HG03280 (cell line): ENCODE measurements around the gene IL1R1.

Experiments
- ATAC-seq: cut with Tn5 transposase; IDR thresholded peaks from one replicate; pipeline ENCODE4 v1.9.1; 2021; ENCODE audit warnings: mild to moderate bottlenecking, moderate library complexity; ENCODE audit not compliant: unreplicated experiment

IL1R1 gene

DNA sequence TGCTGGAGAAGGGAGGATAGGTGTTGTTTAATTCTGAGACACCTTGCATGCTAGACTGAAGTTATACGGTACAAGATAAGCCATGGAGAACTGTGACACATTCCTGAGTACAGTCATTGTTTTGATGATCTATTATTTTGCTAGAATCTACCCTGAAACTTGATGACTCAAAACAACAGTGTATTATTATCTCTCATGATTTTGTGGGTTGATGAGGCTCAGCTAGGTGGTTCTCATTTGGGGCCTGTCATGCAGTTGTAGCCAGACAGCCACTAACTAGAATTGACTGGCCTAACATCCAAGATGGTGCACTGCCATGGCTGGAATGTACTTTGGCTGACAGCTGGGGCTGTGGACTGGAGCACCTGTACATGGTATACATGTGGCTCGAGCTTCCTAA is 5.4 kb upstream of the IL1R1 start:
- no peak for ATAC-seq

DNA sequence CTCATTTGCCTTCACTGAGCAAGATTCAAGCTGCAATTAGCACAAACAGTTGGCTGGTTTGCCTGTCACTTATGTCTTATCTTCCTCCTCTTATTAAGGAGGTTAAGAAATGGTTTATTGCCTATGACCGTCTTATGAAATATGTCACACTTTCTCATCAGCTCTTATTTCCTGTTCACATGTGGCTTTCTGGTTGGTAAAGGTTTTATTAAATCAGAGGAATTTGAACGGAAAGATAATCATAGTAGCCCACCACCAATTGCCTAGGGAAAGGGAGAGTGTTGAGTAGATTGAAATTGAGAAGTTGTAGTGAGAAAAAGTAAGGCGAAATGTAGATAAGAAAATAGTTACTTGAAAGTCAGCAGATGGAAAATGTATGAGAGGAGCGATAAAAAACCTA is 4.2 kb upstream of the IL1R1 start:
- no peak for ATAC-seq

DNA sequence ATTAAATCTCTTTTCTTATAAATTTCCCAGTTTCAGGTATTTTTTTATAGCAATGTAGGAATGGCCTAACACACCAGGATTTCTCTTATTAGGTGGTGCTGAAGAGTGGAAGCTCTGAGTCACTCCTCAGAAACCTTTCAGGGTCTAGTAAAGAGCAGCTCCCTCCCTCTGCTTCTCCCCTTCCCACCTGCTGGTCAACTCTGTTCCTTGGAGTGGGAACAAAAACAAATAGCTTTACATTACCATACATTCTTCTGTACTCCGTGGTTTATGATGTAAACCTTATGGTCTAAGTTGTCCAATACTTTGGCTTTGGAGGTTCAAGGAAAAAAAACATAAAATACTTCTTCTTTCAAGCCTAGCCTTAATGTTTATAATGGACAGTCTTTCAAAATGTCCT is 2.7 kb upstream of the IL1R1 start:
- no peak for ATAC-seq

DNA sequence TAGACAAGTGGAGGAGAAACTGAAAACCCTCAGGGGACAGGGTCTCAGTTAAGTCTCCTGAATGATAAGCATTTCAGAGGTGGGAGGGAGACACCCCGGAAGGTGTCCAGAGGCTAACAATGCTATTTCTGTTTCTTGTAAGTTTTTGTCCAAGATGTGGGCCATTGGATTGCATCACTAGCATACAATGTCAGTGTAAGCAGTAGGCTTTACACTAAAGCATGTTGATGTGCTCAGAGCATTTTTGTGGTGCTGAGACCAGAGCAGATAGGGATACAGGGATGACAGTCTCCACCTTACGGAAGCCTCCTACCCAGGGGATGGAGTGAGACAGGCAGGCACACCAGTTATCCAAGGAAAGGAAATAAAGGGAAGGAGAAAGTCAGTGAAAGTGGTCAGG is 2.2 kb upstream of the IL1R1 start:
- no peak for ATAC-seq

DNA sequence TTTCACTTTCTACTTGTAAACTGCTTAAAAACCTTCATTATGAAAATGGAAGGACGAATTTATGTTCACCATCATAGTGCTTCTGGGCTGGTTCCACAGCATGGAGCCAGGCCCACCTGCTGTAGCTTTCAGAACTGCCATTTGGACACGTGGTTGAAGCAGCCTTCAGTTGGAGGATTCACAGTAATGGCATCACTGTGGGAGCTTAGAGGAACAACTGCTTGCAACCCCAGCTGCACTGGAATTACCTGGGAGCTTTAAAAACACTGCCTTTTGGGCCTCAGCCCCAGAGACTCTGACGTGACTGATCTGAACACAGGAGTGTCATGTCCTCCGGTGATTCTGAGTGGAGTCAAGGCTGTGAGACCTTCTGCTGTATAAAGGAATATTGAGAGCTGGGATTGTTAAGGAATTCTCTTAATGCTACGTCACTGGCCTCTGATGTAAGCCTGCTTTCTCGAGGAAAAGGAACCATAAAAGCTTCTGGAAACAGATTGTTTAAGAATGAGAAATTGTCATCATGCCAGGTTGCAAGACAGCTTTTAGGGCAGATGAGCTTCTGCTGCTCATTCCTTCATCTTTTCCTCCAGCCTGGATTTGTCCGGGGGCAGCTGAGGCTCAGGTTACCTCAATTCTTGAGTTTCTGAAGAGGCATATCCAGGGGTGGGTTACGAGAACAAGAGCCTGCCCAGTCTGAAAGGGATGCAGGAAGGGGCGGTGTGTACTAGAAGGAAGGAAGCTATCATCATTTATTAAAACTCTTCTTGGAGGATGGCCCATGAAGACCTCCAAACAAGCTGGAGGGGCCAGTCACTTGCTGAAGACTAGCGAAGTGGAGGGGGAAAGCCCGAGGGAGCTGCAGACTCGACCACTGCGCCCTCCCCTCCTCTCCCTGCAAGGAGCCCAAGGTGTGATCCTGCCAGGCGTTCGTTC is 1.3 kb upstream of the IL1R1 start:
- no peak for ATAC-seq

DNA sequence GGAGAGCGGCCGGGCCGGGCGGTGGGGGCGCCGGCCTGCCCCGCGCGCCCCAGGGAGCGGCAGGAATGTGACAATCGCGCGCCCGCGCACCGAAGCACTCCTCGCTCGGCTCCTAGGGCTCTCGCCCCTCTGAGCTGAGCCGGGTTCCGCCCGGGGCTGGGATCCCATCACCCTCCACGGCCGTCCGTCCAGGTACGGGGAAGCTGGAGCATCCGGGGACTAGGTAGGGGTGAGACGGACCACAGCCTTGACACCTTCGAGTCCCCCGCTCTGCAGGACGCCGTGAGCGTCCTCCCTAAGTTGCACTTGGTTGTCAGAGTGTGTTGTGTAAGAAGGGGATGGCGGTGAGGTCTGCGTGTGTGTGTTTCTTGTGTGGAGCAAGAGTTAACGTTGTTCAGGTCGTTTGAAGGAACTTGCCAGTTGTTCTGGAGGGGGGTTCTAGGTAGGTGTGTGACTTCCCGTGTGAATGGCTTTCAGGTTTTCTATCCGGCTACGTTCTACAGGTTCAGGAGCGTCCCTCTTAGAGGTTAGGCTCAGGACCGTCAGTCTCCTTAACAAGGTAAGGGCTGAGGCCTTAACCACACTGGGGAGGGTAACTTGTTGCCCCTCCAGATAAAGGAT is 393 bp downstream of the IL1R1 start:
- ATAC-seq = no peak

DNA sequence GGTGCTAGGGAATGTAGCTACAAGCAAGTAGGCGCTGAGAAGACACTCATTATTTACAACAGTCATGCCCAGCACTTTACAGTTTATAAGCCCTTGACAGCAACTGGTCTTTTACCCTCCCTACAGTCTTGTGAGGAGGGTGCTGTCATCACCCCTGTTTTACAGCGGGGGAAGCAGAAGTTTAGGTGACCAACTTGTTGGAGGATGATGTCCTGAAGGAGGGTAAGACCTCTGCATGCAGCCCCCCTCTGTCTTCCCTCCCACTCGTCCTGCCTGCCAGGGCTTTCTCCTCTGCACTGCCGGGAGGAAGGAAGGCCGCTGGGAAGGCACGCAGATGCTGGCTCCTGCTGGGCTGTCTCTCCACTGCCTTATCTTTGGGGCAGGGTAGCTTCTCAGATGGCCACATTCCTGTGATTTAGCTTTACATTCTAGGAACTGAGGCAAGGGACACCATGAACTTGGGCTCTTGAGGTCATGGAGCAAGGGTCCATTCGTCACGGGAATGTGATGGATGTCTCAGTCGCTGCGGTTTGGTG is 972 bp downstream of the IL1R1 start:
- no peak for ATAC-seq

DNA sequence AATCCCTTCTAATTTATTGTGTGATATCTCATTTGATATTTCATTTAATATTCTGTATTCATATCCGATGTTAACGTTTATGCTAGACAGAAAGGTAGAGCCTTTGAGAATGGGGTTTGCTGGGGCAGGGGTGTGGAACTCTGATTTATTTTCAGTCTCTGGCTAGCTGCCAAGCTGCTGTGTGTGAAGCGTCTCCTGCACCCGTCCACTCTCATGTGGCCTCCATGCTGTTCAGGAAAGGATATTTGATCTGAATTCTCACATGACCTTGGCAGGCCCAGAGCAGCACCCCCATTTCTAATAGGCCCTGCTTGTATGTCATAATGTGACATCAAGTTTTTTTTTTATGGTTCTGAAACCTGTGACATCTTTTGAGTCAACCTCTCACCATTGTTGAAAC is 1.6 kb downstream of the IL1R1 start:
- no peak for ATAC-seq

DNA sequence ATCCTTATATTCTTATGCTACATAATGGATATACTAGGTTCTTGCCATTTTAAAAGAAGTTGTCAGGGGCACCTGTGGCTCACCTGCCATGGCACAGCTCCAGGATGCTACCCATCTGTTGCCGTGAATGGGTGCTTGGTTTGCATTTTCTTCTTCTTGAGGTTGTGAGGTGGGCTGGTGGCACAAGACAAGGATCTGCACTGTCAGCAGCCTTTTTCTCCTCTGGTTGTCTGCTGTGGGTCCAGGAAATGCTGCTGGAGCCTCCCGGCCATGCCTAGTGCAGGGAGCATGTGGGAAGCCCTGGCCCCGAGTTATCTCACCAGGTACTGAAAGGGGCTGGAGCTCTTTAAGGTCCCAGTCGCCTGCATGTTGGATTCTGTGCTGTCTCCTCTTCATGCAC is 2.6 kb downstream of the IL1R1 start:
- no peak for ATAC-seq

DNA sequence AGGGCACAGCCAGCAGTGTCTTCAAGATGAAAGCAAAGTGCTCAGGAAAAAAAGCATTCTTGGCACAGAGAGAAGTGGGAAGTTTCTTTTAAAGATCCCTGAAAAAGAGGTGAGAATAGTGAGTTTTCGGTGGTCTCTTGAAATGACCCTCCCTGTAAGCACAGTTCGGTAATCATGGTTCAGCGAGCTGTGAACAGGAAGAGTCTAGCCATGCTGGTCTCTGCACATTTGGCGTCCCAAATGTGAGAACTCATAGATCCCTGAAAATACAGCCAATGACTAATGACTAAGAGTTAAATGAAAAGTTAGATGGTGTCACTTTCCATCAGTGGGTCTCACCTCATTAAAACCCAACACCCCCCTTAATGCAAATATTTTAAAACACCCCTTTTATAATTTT is 3.4 kb downstream of the IL1R1 start:
- ATAC-seq = no peak

DNA sequence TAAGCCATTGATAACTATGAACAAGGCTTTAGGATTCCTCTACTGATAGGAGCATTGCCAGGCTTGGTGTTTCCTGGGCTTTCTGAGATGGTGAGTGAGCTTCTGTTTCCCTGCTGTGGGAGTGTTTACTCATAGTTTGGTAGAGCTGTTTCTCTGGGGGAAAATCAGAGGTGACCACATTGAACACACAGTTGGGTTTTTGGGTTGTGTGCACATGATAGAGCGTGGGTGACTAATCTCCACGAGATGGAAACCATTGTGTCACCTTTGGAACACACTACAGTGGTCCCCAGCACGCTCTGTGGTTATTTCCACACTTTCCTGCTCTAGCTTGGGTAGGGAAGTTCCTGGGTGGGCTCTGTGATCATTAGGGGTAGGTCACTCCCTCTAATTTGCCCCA is 5.4 kb downstream of the IL1R1 start:
- no peak for ATAC-seq

DNA sequence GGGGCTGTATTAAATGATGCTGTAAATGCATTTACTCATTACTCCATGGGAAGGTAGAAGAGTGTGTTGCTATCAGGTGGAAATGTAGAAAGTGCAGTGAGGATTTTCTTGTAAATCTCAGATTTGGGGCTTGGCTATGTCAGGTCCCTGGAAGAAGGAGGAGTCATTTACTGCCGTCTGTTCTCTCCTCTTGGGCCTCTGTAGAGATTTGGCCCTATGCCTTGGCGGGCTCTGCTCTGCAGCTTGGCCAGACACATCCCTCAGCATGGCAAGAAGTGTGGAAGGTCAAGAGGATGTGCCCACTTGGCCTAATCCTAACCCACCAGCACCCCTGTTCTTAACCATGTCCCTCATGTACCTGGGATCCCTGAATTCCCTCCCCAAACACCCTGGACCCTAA is 6.7 kb downstream of the IL1R1 start:
- ATAC-seq = no peak

DNA sequence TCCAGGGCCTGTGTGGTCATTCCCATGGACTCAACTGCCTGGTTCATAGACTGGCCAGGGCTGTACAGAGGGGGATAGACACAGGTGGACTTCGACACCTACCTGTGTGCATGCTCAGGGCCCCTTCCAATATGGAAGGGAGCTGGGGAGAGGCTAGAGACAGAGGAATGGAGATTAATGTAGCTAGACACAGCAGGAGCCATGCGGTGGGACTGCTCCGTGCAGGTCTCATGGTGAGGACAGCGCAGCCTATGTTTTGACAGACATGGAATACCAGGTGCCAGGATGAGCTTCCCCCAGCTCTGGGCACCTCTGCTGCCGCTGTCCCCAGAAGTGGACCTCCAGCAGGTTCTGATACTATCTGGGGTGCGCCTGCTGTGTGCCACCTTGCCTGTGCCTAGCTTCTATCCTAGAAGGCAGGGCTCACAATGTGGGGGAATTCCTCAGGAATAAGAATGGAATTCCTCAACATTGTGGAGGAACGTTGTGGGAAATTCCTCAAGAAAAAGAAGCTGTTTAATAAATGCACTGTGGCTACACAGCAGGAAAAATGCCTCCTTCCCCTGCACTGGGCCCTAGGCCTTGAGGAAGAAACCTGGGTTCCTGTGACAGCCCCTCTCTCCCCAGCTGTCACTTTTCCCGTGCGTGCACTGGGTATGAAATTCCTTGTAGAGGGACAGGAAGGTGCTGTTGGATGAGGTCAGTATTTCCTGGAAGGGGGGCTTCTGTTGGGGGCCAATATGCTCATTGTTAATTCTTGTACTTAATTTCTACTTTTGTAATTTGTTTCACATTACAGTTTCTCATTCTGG is 7.3 kb downstream of the IL1R1 start:
- no peak for ATAC-seq

DNA sequence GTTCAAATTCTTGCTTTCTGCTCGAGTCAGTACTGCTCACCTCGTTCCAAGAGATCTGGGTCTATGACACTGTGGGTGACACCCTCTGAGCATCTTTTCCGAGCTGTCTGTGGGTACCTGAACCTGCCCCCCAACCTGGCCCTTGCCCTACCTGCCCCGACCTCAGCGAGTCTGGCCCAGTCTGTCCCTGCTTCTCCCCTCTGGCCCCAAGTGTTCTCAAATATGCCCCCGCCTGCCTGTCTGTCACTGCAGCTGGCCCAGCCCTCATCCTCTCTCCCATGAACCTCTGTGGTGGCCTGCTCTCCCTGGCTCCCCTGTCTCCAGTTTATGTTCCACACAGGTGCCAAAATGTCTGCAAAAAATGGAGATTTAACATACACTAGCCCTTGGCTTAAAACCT is 11.8 kb downstream of the IL1R1 start:
- no peak for ATAC-seq

DNA sequence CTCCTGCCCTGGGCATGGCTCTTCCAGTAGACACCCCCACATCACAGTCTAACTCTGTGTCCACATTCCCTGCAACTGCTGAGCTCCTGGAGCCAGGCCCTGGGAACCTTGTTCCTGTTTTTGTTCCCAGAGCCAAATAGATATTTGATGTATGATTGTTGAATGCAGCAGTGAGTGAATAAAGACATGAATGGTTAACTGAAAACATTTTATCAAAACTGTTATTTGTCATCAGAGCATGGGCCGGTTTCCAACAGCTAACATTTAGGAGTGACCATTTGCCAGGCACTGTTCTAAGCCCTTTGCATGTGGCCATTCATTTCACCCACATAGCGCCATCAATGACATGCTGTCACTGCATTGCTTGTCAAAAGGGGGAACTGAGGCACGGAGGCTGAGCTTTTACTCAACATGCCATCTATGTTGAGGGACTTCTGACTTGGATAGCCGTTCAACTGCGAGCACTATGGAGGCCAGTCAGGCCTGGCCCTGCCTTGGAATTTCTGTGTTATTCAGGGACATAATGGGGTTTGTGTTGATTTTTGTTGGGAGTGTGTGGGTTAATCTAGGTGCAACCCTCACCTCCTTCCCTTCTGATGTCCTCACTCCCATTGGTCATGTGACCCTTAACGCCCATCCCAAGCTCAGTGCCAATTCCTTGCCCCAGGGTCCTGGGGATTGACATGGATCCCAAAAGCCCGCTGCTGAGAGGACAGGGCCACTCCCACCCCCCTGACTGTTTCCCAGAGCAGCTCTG is 12.6 kb downstream of the IL1R1 start:
- no peak for ATAC-seq

DNA sequence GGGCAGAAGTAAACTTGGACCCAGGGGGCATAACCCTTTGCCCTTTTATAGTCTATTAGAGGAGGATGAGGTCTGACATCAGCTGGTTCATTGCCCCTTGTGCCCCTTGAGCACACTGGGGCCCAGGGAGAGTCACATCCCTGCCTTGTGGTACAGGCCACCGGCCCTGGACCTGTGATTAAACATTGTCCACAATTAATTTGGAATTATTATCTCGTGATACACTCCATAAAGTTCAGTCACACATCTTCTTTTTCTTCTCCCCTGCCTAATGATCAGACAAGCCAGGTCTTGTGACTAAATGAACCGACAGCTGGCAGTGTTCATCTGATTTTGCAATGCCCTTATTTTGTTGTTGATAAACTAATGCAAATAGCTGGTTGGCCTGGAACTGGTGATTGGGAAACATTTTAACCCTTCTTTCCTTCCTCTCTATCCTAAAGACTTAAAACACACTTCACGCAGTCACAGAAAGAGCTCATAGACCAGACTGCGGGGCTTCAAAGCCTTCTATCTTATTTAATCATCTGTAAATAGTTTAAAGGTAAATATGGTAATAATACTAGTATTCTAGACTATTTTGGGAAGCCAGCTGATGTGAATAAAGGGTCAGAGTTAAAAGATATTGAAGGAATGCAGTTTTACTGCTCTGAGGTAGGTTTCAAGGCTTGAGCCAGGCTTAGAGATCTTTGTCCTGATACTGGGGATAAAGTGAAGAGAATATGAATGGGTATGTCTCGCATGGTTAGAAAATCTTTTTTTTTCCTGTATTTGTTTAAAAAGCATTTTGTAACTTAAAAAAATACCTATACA is 13.4 kb downstream of the IL1R1 start:
- no peak for ATAC-seq

DNA sequence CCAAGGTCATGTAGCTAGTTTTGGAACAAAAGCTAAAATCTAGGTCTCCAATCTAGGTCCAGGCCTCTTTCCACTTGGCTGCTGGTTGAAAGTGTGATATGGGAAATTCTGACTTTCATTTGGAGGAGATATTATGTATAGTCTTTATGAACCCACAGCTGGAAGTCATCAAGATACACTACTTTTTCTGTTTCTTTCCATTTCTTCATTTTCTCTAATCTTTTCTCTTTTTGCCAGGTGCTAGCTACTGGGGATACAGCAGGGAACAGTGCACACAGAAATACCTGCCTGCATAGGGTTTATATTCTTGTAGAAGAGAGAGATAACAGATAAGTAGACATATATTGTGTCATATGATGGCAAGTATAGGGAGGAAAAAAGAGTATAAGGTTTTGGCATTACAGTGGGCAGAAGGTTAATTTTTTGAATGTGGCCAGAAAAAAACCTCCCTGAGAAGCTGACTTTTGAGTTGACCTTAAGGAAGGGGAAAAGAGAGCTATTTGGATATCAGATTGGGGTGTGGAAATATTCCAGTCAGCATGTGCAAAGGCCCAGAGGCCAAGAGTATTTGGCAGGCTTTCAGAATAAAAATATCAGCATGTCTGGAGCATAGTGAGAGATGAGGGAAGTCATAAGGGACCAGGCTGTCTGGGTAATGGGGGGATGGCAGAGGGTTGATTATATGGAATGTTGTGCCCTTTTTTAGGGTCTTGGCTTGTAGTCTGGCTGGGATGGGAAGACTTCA is 15.6 kb downstream of the IL1R1 start:
- no peak for ATAC-seq

DNA sequence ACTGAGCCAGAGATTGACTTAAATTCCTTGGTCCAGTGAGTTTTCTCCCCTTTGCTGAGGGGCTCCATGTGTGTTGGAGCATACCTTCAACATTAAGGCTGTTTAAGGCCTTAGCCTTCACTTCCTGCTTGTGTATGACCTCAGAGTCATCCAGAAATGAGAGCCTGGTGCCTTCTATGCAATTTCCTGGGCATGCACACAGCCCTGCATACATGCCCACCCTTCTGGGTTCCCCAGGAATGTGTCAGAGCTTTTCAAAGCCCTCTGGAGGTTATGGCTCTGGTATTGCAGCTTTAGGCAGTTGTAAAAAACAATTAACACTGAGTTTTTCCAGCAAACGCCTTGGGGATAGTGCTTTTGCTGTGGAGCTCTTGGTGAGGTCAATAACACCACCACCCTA is 16.7 kb downstream of the IL1R1 start:
- no peak for ATAC-seq

DNA sequence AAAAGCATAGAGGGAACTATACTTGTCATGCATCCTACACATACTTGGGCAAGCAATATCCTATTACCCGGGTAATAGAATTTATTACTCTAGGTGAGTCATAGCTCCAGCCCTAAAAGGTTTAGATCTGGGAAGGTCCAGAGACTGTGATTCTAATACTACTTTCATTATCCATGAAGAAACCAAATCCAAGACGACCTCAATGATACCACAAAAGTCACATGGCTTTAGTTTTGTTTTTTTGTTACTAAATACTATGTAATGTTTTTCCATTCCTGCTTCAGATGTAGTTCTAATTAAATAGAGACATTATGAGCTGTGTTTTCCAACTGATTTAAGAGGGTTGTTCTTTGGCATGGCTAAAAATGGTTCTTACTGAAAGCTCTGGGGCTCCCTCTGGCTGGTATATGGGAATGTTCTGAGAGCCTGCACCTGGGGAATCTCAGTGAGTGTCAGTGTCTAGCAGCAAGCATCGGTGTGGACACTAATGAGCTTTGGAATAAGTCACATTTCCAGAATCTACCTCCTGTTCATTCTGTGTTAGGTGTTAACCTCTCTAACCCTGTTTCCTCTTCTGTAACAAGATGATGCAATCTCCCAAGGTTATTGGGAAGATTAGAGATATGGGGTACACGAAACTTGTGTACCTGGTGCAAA is 23.8 kb downstream of the IL1R1 start:
- no peak for ATAC-seq
